PFSK-1 (cell line): ENCODE measurements around the gene LRMDA.

Experiments
- POLR2AphosphoS5 ChIP-seq: IDR thresholded peaks from 2 replicates; pipeline ENCODE4 v1.6.1; 2012; ENCODE audit warnings: low read depth, mild to moderate bottlenecking, control low read depth, low read length, moderate library complexity
- REST ChIP-seq, 2 experiments: IDR thresholded peaks; 2 replicates each; pipeline versions ENCODE4 v1.6.1 to v1.8.0; 2011 to 2012; ENCODE audit warnings: low read depth in 2 of 2, low read length in 2 of 2, control low read depth in 1 of 2, inconsistent platforms in 1 of 2, mild to moderate bottlenecking in 1 of 2, moderate library complexity in 1 of 2; ENCODE audit not compliant: insufficient read depth in 1 of 2
- SIN3A ChIP-seq: IDR thresholded peaks from 2 replicates; pipeline ENCODE4 v1.6.1; 2012; ENCODE audit warnings: mild to moderate bottlenecking, low read length, moderate library complexity, borderline replicate concordance; ENCODE audit not compliant: insufficient read depth

- TF ChIP-seq SIN3A (no peak), REST (IDR thresholded peaks at IDR 0.05; ENCODE audit: insufficient read depth in 1 of 2, low read depth in 2 of 2, low read length in 2 of 2) (no peak), POLR2AphosphoS5 (no peak)
Measured at GRCh38 chr10:75470901-75471300, 39.5 kb downstream of the LRMDA start.
